D721Med (cell line): Measurements from ENCODE around the gene C10orf90.

Experiments used
- DNase-seq: peaks from one replicate; pipeline ENCODE4 v3.0.0; 2011; ENCODE audit warnings: low spot score; ENCODE audit not compliant: insufficient read length
- FAIRE-seq: peaks from 2 replicates; lab custom pipeline; 2011; peaks lifted over from hg19 to GRCh38; lab: Jason Lieb, UNC
- TF ChIP-seq, protein P1 (sequence below): IDR thresholded peaks from 2 replicates; pipeline ENCODE4 v1.5.1; 2012; ENCODE audit warnings: mild to moderate bottlenecking, control low read depth; ENCODE audit not compliant: insufficient read depth; ENCODE audit errors: missing control alignments

Gene C10orf90

DNA sequence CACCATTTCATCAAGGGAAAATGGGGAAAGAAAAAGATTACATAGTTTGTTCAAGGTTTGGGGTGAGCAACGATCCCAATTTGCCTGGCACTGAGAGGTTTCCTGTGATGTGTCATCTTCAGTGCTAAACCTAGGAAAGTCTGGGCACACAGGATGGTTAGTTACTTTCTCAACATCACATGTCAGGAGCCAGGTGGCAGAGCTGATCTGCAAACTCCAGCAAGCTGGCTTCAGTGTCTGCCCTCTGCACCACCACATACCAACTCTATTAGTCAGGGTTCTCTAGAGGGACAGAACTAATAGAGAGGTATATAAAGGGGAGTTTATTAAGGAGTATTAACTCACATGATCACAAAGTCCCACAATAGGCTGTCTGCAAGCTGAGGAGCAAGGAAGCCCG is 293.5 kb downstream of the C10orf90 start:
- DNase-seq (no peak), FAIRE-seq (no peak)
- TF ChIP-seq, protein P1, sequence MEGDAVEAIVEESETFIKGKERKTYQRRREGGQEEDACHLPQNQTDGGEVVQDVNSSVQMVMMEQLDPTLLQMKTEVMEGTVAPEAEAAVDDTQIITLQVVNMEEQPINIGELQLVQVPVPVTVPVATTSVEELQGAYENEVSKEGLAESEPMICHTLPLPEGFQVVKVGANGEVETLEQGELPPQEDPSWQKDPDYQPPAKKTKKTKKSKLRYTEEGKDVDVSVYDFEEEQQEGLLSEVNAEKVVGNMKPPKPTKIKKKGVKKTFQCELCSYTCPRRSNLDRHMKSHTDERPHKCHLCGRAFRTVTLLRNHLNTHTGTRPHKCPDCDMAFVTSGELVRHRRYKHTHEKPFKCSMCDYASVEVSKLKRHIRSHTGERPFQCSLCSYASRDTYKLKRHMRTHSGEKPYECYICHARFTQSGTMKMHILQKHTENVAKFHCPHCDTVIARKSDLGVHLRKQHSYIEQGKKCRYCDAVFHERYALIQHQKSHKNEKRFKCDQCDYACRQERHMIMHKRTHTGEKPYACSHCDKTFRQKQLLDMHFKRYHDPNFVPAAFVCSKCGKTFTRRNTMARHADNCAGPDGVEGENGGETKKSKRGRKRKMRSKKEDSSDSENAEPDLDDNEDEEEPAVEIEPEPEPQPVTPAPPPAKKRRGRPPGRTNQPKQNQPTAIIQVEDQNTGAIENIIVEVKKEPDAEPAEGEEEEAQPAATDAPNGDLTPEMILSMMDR = no peak

DNA sequence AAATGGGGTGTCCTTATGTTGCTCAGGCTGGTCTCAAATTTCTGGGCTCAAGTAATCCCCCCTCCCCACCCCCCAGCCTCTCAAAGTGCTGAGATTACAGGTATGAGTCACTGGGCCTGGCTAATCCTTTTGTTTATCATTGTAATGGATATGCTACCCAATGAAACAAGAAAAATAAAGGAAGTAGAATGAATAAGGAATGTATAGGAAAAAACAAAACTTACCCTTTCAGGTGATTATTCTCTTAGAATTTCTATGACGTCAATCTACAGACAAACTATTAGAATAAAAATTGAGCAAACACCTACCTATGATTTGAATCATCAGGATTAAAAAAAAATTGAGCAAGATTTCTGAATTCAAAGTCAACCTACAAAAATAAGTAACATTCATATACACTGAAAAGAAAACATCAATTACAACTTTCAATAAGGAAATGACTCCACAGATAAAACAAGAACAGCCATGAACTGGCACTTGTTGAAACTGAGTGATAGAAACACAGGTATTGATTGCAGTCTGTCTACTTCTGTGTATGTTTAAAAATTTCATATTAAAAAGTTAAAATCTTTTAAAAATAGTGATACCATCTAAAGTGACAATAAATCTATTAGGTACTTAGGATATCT is 294.5 kb downstream of the C10orf90 start:
- DNase-seq (no peak), FAIRE-seq (no peak)
- TF ChIP-seq, protein P1 = no peak

DNA sequence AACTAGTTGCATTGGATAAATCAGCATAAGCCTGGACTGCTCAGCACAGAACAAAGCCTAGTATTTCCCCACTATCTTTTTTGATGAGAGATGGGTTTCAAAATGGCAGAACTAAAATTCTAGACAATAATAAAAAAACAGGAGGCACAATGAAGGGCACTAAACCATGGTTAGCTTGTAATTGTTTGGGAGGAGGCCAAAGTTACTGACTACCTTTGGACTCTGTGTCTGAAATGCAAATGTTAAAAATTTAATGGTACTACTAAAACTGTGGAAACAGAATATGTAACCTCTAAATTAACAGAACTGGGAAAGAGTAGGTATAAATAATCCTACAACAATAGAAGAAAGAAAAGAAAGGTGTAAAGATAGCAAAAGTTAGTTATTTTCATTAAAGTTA is 295.2 kb downstream of the C10orf90 start:
- FAIRE-seq (no peak), DNase-seq (no peak)
- TF ChIP-seq, protein P1 = no peak
